ENCODE results near the gene CCDC33. TPM values are rescaled to one million over a fixed set of nuclear protein-coding genes. Genes with fewer than 3 reads are reported as not detected.

The CCDC33 gene
- total RNA-seq, 1 experiment from 2014 or later: 0.15 TPM

GRCh38 chr15:74326746-74327145 lies 90.6 kb downstream of the CCDC33 start:
- Histone ChIP-seq H3K9ac (ENCODE audit: low read length) (no peak overlapping the region), H3K4me3 (replicated peaks in 1 of 2; ENCODE audit: low read depth in 1 of 2, low read length in 2 of 2) (no peak overlapping the region), H3K9me2 (ENCODE audit: insufficient read depth) (no peaks in the 10 kb centered on the region), H3K4me2 (ENCODE audit: low read length) (no peak overlapping the region), H3K79me2 (ENCODE audit: insufficient read depth, low read length) (no peaks in the 10 kb centered on the region), H4K20me1 (ENCODE audit: insufficient read depth) (no peaks in the 10 kb centered on the region), H3K36me3 (ENCODE audit: control insufficient read depth in 1 of 2, insufficient read depth in 2 of 2, low read length in 2 of 2) (no peaks in the 10 kb centered on the region), H3K4me1 (ENCODE audit: control insufficient read depth in 1 of 2, insufficient read depth in 2 of 2, low read length in 2 of 2) (no peaks in the 10 kb centered on the region), H3K27me3 (ENCODE audit: insufficient read depth, low read length) (no peaks in the 10 kb centered on the region), H3K9me3 (ENCODE audit: control insufficient read depth in 1 of 2, insufficient read depth in 1 of 2, low read depth in 1 of 2, low read length in 2 of 2) (no peaks in the 10 kb centered on the region), H2AFZ (ENCODE audit: low read depth, low read length, poor library complexity, severe bottlenecking) (no peak overlapping the region), H3K27ac (ENCODE audit: low read depth, low read length) (no peak overlapping the region)
- intact Hi-C loops (cut with micrococcal nuclease): no loop called here
- ATAC-seq (no peak), DNase-seq (ENCODE audit: low read depth, low spot score) (no peak)
- no TSS peak for BruUV-seq (replicated peaks)
- TF ChIP-seq SP1 (IDR thresholded peaks at IDR 0.05; ENCODE audit: low read depth): no peak
- TF ChIP-seq ATF3 (IDR thresholded peaks at IDR 0.05): no peak
- TF ChIP-seq EZH2phosphoT487 (IDR thresholded peaks at IDR 0.05; ENCODE audit: borderline replicate concordance): no peak
- TF ChIP-seq RAD21 (IDR thresholded peaks at IDR 0.05; ENCODE audit: low read depth): no peak
- TF ChIP-seq CTCF (IDR thresholded peaks at IDR 0.05 in 2 of 3, conservative IDR thresholded peaks at IDR 0.05 in 1 of 3; ENCODE audit: borderline replicate concordance in 1 of 3, insufficient read depth in 1 of 3, low read depth in 2 of 3, low read length in 2 of 3): no peak
- TF ChIP-seq CBX3 (IDR thresholded peaks at IDR 0.05; ENCODE audit: low read depth): no peak
- no peak for TF ChIP-seq TCF7L2 (IDR thresholded peaks at IDR 0.05; ENCODE audit: borderline replicate concordance, extremely low read depth, insufficient read depth, insufficient read length)
- no peak for TF ChIP-seq JUND (IDR thresholded peaks at IDR 0.05)
- TF ChIP-seq POLR2AphosphoS5 (IDR thresholded peaks at IDR 0.05; ENCODE audit: low read depth, low read length): no peak
- no peak for TF ChIP-seq EGR1 (IDR thresholded peaks at IDR 0.05; ENCODE audit: low read depth)
- no peak for TF ChIP-seq ZFX (IDR thresholded peaks at IDR 0.05)
- TF ChIP-seq ZBTB33 (IDR thresholded peaks at IDR 0.05; ENCODE audit: extremely low read depth, insufficient replicate concordance, low read length): no peak
- no peak for TF ChIP-seq MAX (IDR thresholded peaks at IDR 0.05)
- TF ChIP-seq POLR2A (IDR thresholded peaks at IDR 0.05; ENCODE audit: borderline replicate concordance, extremely low read depth, insufficient read depth, insufficient read length): no peak
- ChIA-PET RAD21 (ENCODE audit: low non-redundant PET in 1 of 2, low total read pairs in 2 of 2, uncharacterized antibody in 2 of 2, unreplicated experiment in 2 of 2) (no interaction called here), CTCF (no interaction called here), POLR2A (no interaction called here)

Data from HCT116 (cell line).